ENCODE data around the gene ABCA8.

Gene ABCA8

GRCh38 chr17:68942389-68942788, 12.8 kb downstream of the ABCA8 start:
- DNase-seq (ENCODE audit: low spot score) = no peak

GRCh38 chr17:68941761-68942160, 13.4 kb downstream of the ABCA8 start:
- DNase-seq (ENCODE audit: low spot score) = no peak

GRCh38 chr17:68939195-68939594, 16.0 kb downstream of the ABCA8 start:
- no peak for DNase-seq (ENCODE audit: low spot score)

GRCh38 chr17:68937890-68938514, 17.2 kb downstream of the ABCA8 start:
- DNase-seq (ENCODE audit: low spot score) = no peak

- no peak for DNase-seq (ENCODE audit: low spot score)
These were observed 27.7 kb downstream of the ABCA8 start for GRCh38 chr17:68927516-68927915.

GRCh38 chr17:68924793-68925720, 30.1 kb downstream of the ABCA8 start:
- no peak for DNase-seq (ENCODE audit: low spot score)

GRCh38 chr17:68910789-68911431, 44.3 kb downstream of the ABCA8 start:
- DNase-seq (ENCODE audit: low spot score) = no peak

- DNase-seq (ENCODE audit: low spot score) = no peak
These were observed 44.9 kb downstream of the ABCA8 start for GRCh38 chr17:68910251-68910705.

GRCh38 chr17:68909066-68909465, 46.1 kb downstream of the ABCA8 start:
- no peak for DNase-seq (ENCODE audit: low spot score)

GRCh38 chr17:68908045-68908444, 47.1 kb downstream of the ABCA8 start:
- no peak for DNase-seq (ENCODE audit: low spot score)

- peak; percentile 44 for DNase-seq (ENCODE audit: low spot score)
These were observed 48.6 kb downstream of the ABCA8 start for GRCh38 chr17:68906638-68907037.

- DNase-seq (ENCODE audit: low spot score) = no peak
These were observed 51.9 kb downstream of the ABCA8 start for GRCh38 chr17:68903286-68903685.

GRCh38 chr17:68897557-68897956, 57.6 kb downstream of the ABCA8 start:
- DNase-seq (ENCODE audit: low spot score) = no peak

GRCh38 chr17:68892658-68893057, 62.5 kb downstream of the ABCA8 start:
- DNase-seq (ENCODE audit: low spot score) = no peak

- DNase-seq (ENCODE audit: low spot score) = no peak
These were observed 63.0 kb downstream of the ABCA8 start for GRCh38 chr17:68892193-68892592.

- DNase-seq (ENCODE audit: low spot score) = no peak
These were observed 68.8 kb downstream of the ABCA8 start for GRCh38 chr17:68886401-68886800.

GRCh38 chr17:68884888-68885287, 70.3 kb downstream of the ABCA8 start:
- no peak for DNase-seq (ENCODE audit: low spot score)

- DNase-seq (ENCODE audit: low spot score) = no peak
These were observed 76.8 kb downstream of the ABCA8 start for GRCh38 chr17:68878226-68878885.

GRCh38 chr17:68871447-68871846, 83.7 kb downstream of the ABCA8 start:
- DNase-seq (ENCODE audit: low spot score) = no peak

GRCh38 chr17:68870976-68871375, 84.2 kb downstream of the ABCA8 start:
- no peak for DNase-seq (ENCODE audit: low spot score)

- no peak for DNase-seq (ENCODE audit: low spot score)
These were observed 84.9 kb downstream of the ABCA8 start for GRCh38 chr17:68870161-68870826.

- no peak for DNase-seq (ENCODE audit: low spot score)
These were observed 86.5 kb downstream of the ABCA8 start for GRCh38 chr17:68868708-68869107.

Measured in D341Med (cell line).